ENCODE data around the gene ATP1B3. TPM values are rescaled to one million over a fixed set of nuclear protein-coding genes. Genes with fewer than 3 reads are reported as not detected.
"Not testable (repeated sequence)": the region's sequence is repeated elsewhere in the genome, so short reads cannot be mapped to it uniquely, and the experiment has no call there.

ATP1B3 gene
- total RNA-seq, 1 experiment from 2014 or later, result 250 TPM

DNA sequence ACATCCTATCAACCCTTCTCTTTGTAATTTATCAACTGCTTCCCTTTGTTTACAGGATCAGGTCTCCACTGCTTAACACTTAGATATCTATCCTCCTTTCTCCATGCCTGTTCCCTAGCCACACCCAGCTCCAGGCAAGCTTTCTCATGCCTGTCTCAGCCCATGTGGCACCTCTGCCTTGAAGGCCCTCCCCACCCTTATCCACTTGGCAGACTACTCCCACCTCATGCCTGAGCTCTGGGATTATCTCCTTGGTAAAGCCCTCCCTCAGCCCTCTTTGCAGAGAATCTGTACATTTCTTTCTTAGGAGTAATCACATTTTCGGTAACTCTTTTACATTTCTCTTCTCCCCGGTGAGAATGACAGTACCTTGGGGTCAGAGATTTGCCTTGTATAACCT is 96.0 kb downstream of the ATP1B3 start:
- WGBS (ENCODE audit: extremely low coverage, insufficient read length, low lambda C conversion rate), result no CpG with 5 or more reads among the region's 2 CpGs
- TF ChIP-seq CTCF (conservative IDR thresholded peaks at IDR 0.05), result no peak
- Histone ChIP-seq H4K8ac (replicated peaks; ENCODE audit: insufficient read length, low read depth, low read length) (no peak overlapping the region), H3K23ac (ENCODE audit: insufficient read length, low read depth, low read length) (no peak overlapping the region), H2BK15ac (ENCODE audit: low read depth, low read length) (no peak overlapping the region), H3K79me1 (ENCODE audit: insufficient read depth, low read depth, low read length, poor library complexity, severe bottlenecking) (no peaks in the 10 kb centered on the region), H2AFZ (ENCODE audit: low read length) (no peak overlapping the region), H3K9ac (ENCODE audit: extremely low read depth, insufficient read length, low read length) (no peak overlapping the region), H3K18ac (ENCODE audit: insufficient read length, low read depth, low read length) (no peak overlapping the region), H3K56ac (ENCODE audit: insufficient read length, low read depth, low read length) (no peak overlapping the region), H3K14ac (ENCODE audit: insufficient read depth, low read length) (no peak overlapping the region), H3K4me1 (ENCODE audit: insufficient read depth, low read length) (no peaks in the 10 kb centered on the region), H3K27ac (ENCODE audit: insufficient read length, low read depth, low read length) (no peak overlapping the region), H4K5ac (ENCODE audit: insufficient read length, low read depth, low read length) (no peak overlapping the region), H3T11ph (ENCODE audit: low read length) (no peak overlapping the region), H3K23me2 (ENCODE audit: insufficient read length, low read depth, low read length, poor library complexity, severe bottlenecking) (no peaks in the 10 kb centered on the region), H3K9me3 (ENCODE audit: control insufficient read depth, low read depth, low read length) (no peaks in the 10 kb centered on the region), H3K4me2 (ENCODE audit: insufficient read depth, insufficient read length, low read length) (no peak overlapping the region), H2BK12ac (ENCODE audit: insufficient read length, low read depth, low read length) (no peak overlapping the region), H3K27me3 (ENCODE audit: insufficient read depth, low read length) (no peaks in the 10 kb centered on the region), H2AK5ac (ENCODE audit: insufficient read length, low read length) (no peak overlapping the region), H2BK120ac (ENCODE audit: low read depth, low read length, poor library complexity, severe bottlenecking) (no peak overlapping the region), H3K4ac (ENCODE audit: low read depth, low read length) (no peak overlapping the region), H2BK20ac (ENCODE audit: low read depth, low read length, poor library complexity, severe bottlenecking) (no peak overlapping the region), H2BK5ac (ENCODE audit: insufficient read length, low read length) (no peak overlapping the region), H4K91ac (ENCODE audit: insufficient read length, low read depth, low read length) (no peak overlapping the region), H4K20me1 (ENCODE audit: control insufficient read depth, insufficient read depth, insufficient read length) (no peaks in the 10 kb centered on the region), H3K79me2 (ENCODE audit: insufficient read depth, low read length) (no peaks in the 10 kb centered on the region)
- Mint-ChIP-seq H3K9me3 (no peaks in the 10 kb centered on the region), H3K36me3 (ENCODE audit: insufficient read depth in 1 of 3, low read depth in 3 of 3) (peaks cover 36 to 60% (median 59%) of the 10 kb centered on the region in 3 experiments; a peak in 6 of 7 replicates), H3K27me3 (ENCODE audit: low read depth) (no peaks in the 10 kb centered on the region), H3K4me1 (no peaks in the 10 kb centered on the region), H3K27ac (peak overlapping the region in 1 of 3 experiments; percentile 51; a peak in 2 of 7 replicates), H3K4me3 (no peak overlapping the region)
- no peak for DNase-seq

- not testable (repeated sequence) for DNase-seq; H2BK5ac ChIP-seq (ENCODE audit: insufficient read length, low read length); H3K27me3 Mint-ChIP-seq (ENCODE audit: low read depth); H3K4ac ChIP-seq (ENCODE audit: low read depth, low read length); H3K4me1 ChIP-seq (ENCODE audit: insufficient read depth, low read length); H3K23ac ChIP-seq (ENCODE audit: insufficient read length, low read depth, low read length); H3K27me3 ChIP-seq (ENCODE audit: insufficient read depth, low read length); H4K91ac ChIP-seq (ENCODE audit: insufficient read length, low read depth, low read length); H3K4me3 Mint-ChIP-seq; H2BK120ac ChIP-seq (ENCODE audit: low read depth, low read length, poor library complexity, severe bottlenecking); H3K79me1 ChIP-seq (ENCODE audit: insufficient read depth, low read depth, low read length, poor library complexity, severe bottlenecking); H2BK15ac ChIP-seq (ENCODE audit: low read depth, low read length); H2BK12ac ChIP-seq (ENCODE audit: insufficient read length, low read depth, low read length); H4K20me1 ChIP-seq (ENCODE audit: control insufficient read depth, insufficient read depth, insufficient read length); H3K14ac ChIP-seq (ENCODE audit: insufficient read depth, low read length); H3K9ac ChIP-seq (ENCODE audit: extremely low read depth, insufficient read length, low read length); H3K4me2 ChIP-seq (ENCODE audit: insufficient read depth, insufficient read length, low read length); H3K4me1 Mint-ChIP-seq; H4K5ac ChIP-seq (ENCODE audit: insufficient read length, low read depth, low read length); H4K8ac ChIP-seq (replicated peaks; ENCODE audit: insufficient read length, low read depth, low read length); H3K9me3 Mint-ChIP-seq; H2AFZ ChIP-seq (ENCODE audit: low read length); H3K56ac ChIP-seq (ENCODE audit: insufficient read length, low read depth, low read length); H2BK20ac ChIP-seq (ENCODE audit: low read depth, low read length, poor library complexity, severe bottlenecking); H3K23me2 ChIP-seq (ENCODE audit: insufficient read length, low read depth, low read length, poor library complexity, severe bottlenecking); H3K27ac Mint-ChIP-seq; H3K18ac ChIP-seq (ENCODE audit: insufficient read length, low read depth, low read length); H3K9me3 ChIP-seq (ENCODE audit: control insufficient read depth, low read depth, low read length); H3K79me2 ChIP-seq (ENCODE audit: insufficient read depth, low read length); H2AK5ac ChIP-seq (ENCODE audit: insufficient read length, low read length); H3T11ph ChIP-seq (ENCODE audit: low read length); H3K27ac ChIP-seq (ENCODE audit: insufficient read length, low read depth, low read length)
- no CpG with 5 or more reads among the region's 8 CpGs for WGBS (ENCODE audit: extremely low coverage, insufficient read length, low lambda C conversion rate)
- peaks cover 28 to 57% (median 51%) of the 10 kb centered on the region in 3 experiments; a peak in 6 of 7 replicates for H3K36me3 Mint-ChIP-seq (ENCODE audit: insufficient read depth in 1 of 3, low read depth in 3 of 3)
These were observed 98.3 kb downstream of the ATP1B3 start for GRCh38 chr3:141974777-141975176.

All from H9 (cell line).